GM21515 (cell line): ENCODE measurements around the gene FBXW10B.
"Not testable (repeated sequence)": the region's sequence is repeated elsewhere in the genome, so short reads cannot be mapped to it uniquely, and the experiment has no call there.

ENCODE experiments used
- ATAC-seq: cut with Tn5 transposase; IDR thresholded peaks from one replicate; pipeline ENCODE4 v1.9.1; 2021; ENCODE audit not compliant: unreplicated experiment

The FBXW10B gene

GRCh38 chr17:15642505-15643251 is 23.2 kb upstream of the FBXW10B start:
- not testable (repeated sequence) for ATAC-seq

GRCh38 chr17:15642014-15642413 is 22.5 kb upstream of the FBXW10B start:
- ATAC-seq = not testable (repeated sequence)

- not testable (repeated sequence) for ATAC-seq
These were observed 11.5 kb upstream of the FBXW10B start for GRCh38 chr17:15630930-15631453.

- not testable (repeated sequence) for ATAC-seq
These were observed 10.5 kb upstream of the FBXW10B start for GRCh38 chr17:15629991-15630390.

- ATAC-seq = not testable (repeated sequence)
These were observed 4.2 kb upstream of the FBXW10B start for GRCh38 chr17:15623661-15624209.

- not testable (repeated sequence) for ATAC-seq
These were observed 3.8 kb upstream of the FBXW10B start for GRCh38 chr17:15623255-15623654.

- not testable (repeated sequence) for ATAC-seq
These were observed 2.6 kb upstream of the FBXW10B start for GRCh38 chr17:15622124-15622523.

GRCh38 chr17:15616828-15617227 is 2.7 kb downstream of the FBXW10B start:
- ATAC-seq = not testable (repeated sequence)

- ATAC-seq = not testable (repeated sequence)
These were observed 3.7 kb downstream of the FBXW10B start for GRCh38 chr17:15615850-15616249.

GRCh38 chr17:15613111-15613510 is 6.4 kb downstream of the FBXW10B start:
- ATAC-seq = not testable (repeated sequence)

GRCh38 chr17:15592960-15593359 is 26.5 kb downstream of the FBXW10B start:
- ATAC-seq = not testable (repeated sequence)

- not testable (repeated sequence) for ATAC-seq
These were observed 27.5 kb downstream of the FBXW10B start for GRCh38 chr17:15591986-15592385.

GRCh38 chr17:15590844-15591243 is 28.7 kb downstream of the FBXW10B start:
- not testable (repeated sequence) for ATAC-seq

- not testable (repeated sequence) for ATAC-seq
These were observed 29.7 kb downstream of the FBXW10B start for GRCh38 chr17:15589544-15590536.

- not testable (repeated sequence) for ATAC-seq
These were observed 31.5 kb downstream of the FBXW10B start for GRCh38 chr17:15588017-15588416.

- not testable (repeated sequence) for ATAC-seq
These were observed 36.2 kb downstream of the FBXW10B start for GRCh38 chr17:15583313-15583712.

- not testable (repeated sequence) for ATAC-seq
These were observed 38.0 kb downstream of the FBXW10B start for GRCh38 chr17:15581462-15581861.

GRCh38 chr17:15576848-15577247 is 42.7 kb downstream of the FBXW10B start:
- not testable (repeated sequence) for ATAC-seq

GRCh38 chr17:15574660-15575059 is 44.8 kb downstream of the FBXW10B start:
- ATAC-seq = not testable (repeated sequence)

GRCh38 chr17:15573870-15574269 is 45.6 kb downstream of the FBXW10B start:
- not testable (repeated sequence) for ATAC-seq
